ENCODE results near the gene PARD3.

Gene PARD3

DNA sequence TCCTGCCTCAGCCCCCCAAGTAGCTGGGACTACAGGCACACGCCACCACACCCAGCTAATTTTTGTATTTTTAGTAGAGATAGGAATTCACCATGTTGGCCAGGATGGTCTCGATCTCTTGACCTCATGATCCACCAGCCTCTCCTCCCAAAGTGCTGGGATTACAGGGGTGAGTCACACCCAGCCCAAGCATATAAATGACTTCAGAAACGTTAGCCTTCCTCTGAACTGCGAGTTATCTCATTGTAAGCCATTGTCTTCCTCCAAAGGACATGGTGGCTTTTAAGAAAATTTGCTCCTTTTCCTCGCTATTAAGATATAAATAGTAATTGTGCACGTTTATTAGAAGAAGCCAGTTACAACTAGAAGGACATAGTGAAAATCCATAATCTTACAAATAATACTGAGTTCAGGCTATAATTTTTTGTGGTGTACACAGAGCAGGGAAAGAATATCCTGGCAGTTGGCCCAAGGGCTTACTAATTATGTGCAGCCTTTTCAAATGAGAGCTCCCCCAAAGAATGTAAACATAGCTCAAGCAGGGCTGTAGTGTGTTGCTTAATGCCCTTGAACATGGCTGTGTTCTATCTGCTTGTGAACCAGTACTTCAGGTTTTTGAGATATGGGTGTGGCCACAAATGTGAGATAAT lies 495.8 kb downstream of the PARD3 start:
- no peak for DNase-seq

DNA sequence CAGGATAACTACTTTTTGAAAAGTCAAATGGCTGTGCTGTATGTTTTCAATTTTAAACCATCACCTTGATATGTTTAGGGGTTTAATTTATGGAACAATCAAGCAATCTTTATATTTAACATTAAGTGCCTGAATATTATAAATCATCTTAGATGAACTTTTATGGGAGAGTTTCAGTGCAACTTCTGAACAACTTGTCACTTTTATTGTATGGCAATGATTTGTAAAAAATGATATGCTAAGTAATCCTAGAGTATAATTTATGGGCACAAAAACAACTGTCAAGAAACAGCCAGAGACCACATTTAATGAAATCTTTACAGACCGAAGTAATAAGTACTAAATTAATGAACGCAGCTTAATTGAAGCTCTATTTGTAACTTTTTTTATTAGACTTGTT lies 498.9 kb downstream of the PARD3 start:
- no peak for DNase-seq

DNA sequence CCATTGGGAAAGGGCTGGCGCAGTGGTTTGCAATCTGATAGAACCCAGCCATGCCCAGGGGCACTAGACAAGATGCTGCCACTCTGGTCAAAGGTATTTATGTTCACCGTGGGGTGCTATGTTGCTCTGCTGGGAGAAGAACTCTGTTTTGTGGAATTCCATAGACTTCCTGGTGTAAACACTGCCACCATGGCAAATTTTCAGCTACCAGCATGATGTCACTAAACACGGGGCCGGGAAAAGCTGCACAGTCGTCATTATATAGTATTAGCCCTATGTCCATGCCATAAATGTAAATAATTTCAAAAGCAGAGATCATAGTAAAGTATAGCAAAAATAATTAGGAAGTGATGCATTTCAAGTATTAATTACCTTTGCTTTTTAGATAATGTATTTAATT lies 500.6 kb downstream of the PARD3 start:
- DNase-seq = no peak

DNA sequence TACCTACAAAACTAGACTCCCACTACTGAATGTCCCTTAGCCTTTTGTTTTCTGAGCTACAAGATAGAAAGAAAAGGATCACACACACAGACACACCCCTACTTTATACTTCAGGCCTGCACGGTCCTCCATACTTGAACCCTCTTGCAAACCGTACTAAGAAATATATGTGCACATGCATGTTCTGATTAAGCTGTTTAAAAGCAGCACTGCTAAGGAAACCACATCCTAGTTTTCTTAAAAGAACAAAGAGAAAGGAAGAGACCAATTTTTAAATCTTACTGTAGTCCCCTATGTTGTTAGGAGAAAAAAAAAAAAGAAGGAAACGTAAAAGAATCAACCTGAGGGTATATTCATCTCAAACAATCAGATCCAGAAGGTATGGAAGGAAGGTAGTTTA lies 501.2 kb downstream of the PARD3 start:
- no peak for DNase-seq

DNA sequence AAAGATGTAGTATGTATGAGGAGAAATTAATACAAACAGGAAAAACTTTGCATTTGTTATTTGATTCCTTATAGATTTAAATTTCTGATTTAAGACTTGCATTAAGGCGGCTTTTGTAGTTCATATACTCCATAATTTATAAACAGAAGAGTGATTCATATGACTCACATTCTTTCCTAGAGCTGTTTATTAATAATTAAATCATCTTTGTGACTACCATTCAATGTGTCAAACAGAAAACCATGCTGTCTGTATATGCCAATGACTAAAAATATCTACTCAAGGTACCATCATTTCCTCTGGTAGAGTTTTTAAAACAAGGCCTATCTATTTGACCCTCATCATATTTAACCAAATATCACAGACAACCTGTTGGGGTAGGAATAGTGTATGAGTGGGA lies 501.7 kb downstream of the PARD3 start:
- DNase-seq = no peak

DNA sequence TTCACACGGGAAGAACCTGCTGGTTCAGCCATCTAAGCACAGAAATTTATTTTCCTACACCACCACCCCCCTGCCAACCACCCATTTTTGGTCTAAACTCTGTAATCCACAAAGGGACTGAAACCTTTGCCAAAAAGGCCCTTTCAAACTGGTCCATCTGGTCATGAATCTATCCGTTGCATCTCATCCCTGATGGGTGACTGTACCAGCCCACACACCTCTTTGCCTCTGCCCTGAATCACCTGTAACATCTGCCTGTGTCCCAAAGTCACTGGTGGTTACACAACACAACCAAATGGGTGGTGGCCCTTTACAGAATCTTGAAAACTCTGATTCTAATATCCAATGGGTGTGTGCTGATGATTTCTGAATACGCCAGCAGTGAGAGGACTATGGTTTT lies 503.4 kb downstream of the PARD3 start:
- DNase-seq = no peak

DNA sequence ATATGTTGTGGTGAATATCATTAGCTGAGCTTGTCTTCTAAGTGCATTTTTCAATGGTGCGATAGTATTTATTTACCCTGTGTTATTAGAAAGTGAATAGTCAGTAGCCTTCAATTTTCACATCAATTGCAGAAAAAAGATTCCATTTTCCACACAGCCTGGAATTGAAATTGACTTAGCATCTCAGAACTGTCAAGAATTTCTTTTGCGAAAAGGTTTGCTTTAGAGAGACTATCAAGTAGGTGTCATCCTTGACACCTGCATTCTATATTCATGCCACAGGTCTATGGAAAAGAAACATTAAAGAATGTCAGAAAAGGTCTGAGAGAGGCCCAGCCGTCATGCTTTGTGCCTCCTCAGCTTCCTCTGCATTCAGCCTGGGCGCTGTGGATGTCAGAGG lies 504.9 kb downstream of the PARD3 start:
- no peak for DNase-seq

DNA sequence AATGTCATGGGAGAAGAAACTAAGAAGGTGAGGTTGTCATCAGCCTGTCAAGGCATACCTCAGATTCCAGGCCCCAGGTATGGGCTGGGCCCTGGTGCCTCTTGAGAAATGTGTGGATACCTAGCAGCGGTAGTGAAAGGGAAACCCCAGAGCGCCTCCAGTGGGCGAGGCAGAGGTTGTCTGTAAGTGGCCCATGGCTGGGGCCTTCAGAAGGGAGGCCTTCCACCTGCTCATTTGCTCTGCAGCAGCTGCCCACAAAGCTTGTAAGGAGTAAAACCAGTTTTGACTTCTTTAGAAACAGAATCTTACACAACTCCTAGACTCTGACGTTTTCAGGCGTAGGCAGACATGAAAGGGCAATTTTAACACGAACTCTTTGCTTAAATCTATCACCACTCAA lies 509.9 kb downstream of the PARD3 start:
- DNase-seq = no peak

DNA sequence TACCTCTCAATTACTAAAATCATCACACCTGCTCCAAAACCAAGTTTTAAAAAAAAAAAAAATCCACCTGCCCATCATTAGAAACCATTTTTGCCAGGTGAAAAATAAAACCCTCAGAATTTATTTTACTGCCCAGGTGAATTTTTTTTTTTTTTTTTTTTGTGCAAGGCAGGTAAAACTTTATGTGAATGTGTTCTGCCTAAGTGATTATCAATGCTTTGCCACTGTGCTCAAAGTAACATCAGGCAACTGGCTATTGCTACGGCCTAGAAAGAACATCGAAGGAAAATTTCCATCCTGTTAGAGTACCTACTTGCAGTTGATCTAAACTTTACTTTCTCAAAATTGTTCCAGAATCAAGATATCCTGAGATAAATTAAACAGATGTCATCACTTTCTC lies 512.1 kb downstream of the PARD3 start:
- no peak for DNase-seq

DNA sequence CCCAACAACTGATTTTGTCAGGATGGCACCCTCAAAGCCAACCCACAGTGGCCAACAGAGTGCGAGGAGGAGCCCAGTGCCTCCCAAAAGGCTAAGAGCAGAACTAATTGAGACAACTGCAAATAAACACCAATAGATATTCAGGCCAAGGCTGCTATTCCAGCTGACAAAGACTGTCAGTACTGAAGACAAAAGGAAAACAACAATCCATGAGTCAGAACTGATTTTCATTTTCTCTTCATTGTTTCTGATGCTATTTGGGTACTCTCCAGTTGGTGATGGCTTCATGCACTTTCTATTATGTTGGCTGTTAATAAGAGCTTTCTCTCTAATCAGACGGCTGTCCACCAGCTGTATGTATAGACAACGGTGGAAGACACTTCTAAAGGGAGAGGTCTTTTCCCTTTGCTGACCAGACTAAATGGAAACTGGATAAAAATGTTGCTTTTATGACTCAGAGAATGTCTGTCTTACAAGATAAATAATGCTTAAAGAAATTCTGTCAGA lies 515.9 kb downstream of the PARD3 start:
- no peak for DNase-seq

DNA sequence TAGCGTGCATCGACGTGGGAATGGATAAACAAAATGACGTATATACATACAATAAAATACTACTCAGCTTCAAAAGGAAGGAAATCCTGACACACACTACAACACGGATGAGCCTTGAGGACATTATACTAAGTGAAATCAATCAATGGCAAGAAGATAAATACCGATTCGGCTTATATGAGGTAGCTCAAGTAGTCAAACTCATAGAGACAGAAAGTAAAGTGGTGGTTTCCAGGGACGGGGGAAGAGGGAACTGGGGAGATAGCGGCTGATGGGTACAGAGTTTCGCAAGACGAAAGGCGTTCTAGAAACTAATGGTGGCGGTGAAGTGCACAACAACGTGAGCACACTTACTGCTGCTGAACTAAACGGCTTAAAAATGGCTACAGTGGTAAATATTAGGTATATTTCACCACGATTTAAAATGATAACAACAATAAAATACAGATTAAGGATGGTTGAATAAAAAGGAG lies 516.7 kb downstream of the PARD3 start:
- DNase-seq = no peak

DNA sequence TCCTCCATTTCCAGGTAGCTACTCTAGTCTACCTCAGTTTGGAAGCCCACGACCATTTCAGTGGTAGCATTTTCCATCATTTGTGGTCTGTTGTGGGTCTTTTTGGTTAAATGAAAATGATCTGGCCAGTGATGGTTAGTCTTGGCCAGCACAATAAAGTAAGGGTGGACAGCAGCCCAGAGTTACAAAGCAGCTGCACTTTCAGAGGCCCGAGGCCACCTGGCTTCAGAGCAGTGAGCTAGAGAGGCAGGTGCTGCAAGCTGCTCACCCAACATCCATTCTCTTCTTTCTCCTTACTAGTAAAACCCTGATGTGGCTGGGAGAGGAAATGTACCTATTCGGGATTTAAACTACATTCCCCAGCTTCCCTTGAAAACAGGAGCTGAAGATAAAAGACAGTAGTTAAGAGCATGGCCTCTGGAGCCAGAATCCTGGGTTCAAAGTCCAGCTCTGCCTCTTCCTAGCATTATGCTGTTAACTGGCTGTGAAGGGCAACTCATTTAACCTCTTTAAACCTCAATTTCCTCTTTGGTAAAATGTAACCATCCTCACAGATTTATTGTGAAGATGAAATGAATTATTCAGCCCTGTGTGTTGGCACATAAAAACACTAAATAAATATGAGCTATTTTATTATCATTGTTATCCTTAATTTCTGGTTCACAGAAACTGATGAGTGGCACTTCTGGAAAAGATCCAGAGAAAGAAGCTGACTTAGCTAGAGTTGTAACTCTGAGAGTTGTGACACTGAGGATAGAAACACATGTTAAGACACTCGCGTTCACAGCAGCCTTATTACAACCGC lies 517.4 kb downstream of the PARD3 start:
- no peak for DNase-seq

DNA sequence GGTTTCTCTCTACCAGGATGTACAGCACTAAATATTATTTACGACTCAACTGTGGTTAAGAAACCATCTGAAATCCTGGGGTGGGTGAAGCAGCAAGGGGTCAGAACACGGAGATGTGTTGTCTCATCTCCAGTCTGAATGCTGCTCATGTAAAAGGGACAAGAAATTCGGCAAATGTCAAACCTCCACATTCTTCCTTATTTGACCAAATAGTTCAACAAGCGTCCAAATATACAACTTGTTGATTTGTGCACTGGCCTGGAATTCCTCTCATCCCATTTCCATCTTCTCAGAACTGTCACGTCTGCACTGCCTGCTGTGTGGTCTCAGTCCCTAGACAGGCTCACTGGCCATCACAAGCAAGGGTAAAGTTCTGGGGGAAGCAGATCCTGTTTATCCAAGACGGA lies 520.0 kb downstream of the PARD3 start:
- DNase-seq = no peak

DNA sequence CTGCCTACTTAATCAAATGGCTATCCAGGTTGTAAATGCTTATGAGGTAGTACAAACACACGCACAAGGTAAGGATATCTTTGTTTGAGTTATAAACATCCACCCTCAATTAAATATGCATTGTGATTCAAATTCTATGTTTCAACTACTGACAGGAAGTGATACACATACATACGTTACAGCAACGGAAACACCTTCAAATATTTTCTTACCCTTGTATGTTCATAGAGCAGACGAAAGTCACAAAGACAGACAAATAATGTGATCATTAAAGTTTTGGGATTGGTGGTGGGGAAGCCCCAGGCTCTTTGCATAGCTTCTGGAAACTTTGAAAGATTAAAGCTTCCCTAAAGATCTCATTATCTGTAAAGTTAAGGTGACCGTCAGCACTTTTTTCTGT lies 521.0 kb downstream of the PARD3 start:
- DNase-seq = no peak

DNA sequence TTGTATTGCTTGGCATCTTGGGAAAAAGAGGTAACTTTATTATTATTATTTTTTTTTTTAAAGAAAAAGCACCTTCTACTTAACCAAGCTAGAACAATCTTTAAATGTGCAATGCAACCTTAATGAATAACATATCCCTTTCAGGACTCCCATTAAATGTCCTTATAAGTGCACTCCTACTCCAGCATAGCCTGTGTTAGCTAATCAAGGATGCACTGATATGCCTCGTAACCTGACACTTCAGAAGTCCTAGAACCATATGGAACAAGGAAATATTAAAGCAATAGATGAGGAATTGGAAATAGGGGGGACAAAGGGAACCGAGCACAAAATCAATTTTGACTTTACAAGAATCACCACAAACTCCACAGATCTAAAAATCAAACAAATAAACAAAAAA lies 522.4 kb downstream of the PARD3 start:
- DNase-seq = no peak

DNA sequence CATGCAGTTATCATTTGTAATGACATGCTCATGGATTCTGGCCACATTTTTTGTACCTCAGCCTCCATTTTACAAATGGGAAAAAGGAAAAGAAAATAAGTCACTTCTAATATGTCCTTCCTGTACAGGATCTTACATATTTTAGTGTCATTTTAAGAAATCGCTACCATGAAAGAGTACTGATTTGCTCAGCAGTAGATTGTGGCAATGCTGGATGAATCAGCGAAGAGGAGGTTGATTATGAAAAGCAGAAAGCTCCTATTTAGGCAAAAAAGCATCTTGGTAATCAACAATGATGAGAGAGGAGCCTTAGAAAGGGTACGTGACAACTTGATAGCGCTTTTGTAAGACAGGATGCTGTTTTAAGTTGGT lies 522.9 kb downstream of the PARD3 start:
- DNase-seq = no peak

DNA sequence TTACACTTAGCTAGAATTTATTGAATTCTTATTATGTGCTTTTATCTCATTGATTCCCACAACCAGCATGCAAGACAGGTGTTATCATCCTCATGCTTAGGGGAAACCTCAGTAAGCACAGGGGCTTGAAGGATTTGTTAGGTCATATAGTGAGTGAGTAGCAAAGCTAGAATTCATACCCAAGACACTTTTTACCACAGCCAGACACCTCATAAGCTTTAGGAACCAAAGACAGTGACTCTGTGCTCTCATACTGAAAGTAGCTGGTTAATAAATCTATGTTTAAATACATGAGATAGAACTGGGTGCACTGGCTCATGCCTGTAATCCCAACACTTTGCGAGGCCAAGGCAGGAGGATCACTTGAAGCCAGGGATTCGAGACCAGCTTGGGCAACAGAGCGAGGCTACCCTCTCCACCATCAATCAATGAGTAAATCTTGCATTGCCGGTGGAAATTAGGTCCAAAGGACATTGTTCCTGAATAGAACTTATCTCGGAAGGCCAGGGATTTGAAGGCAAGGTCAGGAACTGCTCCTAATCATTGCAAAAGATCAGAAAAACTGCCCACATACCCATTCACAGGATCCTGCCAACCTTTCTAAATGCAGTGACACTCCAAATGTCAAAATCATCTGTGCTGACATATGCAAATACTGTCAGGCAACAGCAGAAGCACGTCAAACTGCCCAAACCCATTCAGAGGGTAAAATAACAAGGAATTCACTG lies 523.5 kb downstream of the PARD3 start:
- DNase-seq = no peak

DNA sequence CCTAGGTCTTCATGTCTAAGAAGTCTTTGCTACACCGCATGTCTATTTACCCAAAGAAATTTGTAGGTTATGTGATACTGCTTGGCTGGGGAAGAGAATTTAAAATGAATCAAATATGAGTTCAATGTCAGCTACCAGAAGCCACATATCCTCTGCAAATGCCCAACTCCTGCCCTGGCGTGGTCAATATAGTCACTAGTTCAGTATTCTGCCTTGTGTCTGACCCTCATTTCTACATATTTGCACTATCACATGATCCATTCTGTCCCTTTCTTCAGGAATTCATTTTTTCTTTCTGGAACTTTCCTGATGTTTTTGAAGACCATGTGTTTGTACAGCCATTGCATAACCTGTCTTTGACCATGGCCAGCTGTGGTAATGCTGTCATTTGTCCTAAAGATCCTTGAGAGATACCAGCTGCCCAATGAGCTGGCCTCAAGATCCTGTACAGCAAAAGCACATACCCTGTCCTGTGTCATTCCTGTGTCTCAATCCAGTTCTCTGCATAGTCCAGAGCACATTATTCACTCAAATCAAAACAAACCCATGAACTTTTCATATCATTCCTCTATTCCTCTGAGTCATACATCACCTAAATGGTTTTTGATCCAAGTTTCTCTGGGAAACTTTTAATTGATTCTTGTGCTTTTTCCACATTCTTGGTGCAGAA lies 524.5 kb downstream of the PARD3 start:
- no peak for DNase-seq

DNA sequence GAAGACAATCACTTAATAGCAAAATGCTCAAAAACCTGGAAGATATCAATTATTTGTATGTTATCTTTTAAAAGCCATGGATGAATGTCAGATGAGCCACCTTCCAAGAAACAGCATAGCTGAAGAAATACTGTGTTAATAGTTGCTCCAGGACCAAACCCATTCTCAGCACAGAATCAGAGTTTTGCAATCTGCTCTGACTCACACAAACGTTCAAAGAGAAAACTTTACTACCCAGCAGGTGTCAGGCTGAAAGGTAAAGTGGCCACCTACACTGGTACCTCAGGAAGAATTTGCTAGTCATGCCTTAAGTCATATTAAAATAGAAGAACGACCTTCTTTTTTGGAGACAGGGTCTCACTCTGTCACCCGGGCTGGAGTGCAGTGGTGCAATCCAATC lies 526.5 kb downstream of the PARD3 start:
- DNase-seq = no peak

DNA sequence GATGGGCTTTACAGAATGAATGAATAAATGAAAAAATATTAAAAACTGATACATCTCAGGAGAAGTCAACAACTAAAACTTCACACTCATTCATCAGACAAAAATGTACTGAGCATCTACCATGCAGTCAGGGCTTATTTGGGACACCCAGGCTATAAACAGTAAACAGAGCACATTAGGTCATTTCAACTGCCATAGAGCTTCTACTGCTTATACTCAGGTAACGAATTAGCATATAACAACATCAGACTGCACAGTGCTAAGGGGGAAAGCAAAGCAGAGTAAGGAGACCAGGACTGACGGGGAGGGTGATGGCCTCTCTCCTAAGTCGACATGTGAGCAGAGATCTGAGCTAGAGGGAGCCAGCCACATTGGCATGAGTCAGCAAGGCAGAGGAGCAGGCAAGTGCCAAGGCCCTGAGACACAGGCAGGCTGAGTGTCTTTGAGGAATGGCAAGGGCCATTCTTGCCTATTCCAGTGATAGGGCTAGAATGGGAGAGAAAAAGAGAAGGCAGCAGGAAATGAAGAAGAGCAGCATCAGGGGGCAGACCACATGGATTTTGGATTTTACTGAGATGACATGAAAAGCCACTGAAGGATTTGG lies 528.9 kb downstream of the PARD3 start:
- DNase-seq = no peak

DNA sequence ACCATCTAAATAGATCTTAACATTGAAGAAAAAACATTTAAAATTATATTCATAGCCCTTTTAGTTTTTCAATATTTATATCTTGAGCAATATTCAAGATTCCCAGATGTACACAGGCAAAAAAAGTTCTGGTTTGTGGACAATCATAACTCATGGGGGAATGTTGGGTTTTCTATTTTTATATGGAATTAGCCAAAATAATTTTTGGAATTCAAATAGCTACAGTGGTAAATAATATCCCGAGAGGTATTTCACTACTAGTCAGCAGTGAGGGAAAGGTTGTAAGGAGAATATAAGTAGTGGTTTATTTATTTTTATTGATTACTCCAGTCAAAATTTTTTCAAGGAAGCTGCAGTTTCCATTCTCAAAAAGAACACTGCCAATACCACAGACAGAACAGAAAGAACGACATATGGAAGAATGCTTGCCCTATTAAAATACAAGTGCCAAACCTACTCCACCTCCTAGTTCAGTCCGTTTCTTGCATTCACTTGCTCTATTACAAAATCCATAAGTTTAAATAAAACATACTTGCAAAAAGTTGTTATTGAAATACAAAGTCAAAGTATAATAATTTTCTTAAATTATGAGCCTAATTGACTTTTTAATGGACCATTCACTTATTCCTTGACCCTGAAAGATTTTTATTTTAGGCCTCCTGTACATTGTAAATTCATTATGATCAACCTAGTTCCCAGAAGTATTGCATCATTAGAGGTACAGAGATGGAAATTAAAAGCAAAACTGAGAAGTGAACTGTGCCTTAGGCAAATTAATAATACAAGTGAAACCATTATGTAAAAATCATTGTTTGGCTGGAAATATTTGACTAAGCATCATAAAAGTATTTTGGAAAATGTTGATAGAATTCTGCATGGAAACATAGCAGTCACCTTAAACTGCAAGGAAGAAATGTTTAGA lies 533.2 kb downstream of the PARD3 start:
- DNase-seq = no peak

Data from activated gamma-delta T cell treated with Interleukin-2 at 50 U/mL for 16 hours (primary cell).